Middle frontal gyrus (tissue), 1 donor: Measurements from ENCODE around the gene HOXD8.

Experiments
- DNase-seq: peaks from one replicate; pipeline ENCODE4 v3.0.0-alpha.2; 2015; ENCODE audit warnings: low spot score; ENCODE audit errors: extremely low spot score

Gene HOXD8

DNA sequence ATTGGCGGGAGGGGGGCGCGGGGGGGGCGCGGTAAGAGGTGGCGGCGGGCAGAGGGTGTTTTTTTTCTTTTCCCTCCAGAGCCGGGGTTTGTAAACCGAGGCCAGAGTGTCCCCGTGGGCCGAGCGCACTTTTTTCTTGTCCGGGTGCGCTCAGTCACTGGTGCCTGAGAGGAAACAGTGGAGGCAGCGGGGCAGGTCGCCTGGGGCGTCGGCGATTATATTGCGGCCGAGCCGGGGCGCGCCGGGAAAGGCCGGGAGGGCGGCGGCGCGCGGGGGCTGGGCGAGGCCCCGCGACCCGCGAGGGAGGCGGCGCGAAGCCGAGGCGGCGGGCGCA is 275 bp downstream of the HOXD8 start:
- DNase-seq = no peak

DNA sequence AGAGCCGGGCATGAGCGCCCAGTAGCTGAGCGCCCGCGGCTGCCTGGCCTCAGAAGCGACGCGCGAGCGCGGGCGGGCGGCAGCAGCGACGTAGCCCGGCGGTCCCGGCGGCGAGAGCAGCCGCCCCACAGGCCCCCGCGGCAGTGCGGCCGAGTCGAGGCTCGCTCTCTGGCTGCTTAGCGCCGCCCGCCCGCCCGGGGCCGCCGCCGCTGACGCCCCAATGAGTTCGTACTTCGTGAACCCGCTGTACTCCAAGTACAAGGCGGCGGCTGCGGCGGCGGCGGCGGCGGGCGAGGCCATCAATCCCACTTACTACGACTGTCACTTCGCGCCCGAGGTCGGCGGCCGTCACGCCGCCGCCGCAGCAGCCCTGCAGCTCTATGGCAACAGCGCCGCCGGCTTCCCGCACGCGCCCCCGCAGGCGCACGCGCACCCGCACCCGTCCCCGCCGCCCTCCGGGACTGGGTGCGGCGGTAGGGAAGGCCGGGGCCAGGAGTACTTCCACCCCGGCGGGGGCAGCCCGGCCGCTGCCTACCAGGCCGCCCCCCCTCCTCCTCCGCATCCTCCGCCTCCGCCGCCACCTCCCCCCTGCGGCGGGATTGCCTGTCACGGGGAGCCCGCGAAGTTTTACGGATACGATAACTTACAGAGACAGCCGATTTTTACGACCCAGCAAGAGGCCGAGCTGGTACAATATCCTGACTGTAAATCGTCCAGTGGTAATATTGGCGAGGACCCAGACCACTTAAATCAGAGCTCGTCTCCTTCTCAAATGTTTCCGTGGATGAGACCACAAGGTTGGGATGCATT is 847 bp downstream of the HOXD8 start:
- DNase-seq = no peak

DNA sequence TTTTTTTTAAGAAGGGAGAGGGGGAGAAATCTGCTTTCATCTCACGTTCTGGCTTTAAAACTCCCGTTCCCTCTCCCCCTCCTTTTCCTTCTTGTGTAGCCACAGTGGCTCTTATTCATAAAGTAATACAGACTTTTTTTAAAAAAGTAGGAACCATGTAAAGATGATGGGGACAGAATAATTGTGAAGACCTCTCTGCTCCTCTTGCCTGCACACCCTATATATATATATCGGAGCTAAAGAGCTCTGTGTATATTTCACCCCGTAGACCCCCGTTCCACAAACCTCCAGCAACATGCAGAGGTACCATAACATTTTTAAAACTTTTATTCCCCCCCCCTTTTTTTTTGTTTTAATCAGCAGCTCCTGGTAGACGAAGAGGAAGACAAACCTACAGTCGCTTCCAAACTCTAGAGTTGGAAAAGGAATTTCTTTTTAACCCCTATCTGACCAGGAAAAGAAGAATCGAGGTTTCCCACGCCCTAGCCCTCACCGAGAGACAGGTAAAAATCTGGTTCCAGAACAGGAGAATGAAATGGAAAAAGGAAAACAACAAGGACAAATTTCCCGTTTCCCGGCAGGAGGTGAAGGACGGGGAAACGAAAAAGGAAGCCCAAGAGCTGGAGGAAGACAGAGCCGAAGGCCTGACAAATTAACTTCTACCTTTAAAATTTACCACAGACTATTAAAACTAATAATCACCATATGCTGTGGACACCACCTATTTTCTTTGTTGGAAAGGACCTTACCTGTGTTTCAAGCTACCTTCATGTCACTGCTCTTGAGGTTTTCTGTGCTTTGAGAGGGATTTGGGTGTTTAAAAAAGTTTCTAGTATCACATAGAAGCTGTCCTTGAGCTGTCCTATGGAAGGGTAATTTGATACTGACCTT is 1.7 kb downstream of the HOXD8 start:
- no peak for DNase-seq

DNA sequence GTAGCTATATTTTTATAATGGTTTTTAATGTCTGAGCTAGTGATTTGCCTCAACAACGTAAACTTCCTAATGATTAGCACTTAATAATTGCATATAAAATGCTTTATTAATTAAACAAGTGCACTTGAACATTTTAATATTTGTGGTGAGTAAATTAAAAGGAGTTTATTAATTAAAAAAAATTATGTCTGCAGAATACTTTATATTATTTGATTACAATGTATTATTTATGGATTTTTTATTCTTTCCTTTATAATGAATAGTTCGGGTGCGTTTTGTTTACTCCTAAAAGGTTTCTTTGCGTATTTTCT is 2.3 kb downstream of the HOXD8 start:
- no peak for DNase-seq

DNA sequence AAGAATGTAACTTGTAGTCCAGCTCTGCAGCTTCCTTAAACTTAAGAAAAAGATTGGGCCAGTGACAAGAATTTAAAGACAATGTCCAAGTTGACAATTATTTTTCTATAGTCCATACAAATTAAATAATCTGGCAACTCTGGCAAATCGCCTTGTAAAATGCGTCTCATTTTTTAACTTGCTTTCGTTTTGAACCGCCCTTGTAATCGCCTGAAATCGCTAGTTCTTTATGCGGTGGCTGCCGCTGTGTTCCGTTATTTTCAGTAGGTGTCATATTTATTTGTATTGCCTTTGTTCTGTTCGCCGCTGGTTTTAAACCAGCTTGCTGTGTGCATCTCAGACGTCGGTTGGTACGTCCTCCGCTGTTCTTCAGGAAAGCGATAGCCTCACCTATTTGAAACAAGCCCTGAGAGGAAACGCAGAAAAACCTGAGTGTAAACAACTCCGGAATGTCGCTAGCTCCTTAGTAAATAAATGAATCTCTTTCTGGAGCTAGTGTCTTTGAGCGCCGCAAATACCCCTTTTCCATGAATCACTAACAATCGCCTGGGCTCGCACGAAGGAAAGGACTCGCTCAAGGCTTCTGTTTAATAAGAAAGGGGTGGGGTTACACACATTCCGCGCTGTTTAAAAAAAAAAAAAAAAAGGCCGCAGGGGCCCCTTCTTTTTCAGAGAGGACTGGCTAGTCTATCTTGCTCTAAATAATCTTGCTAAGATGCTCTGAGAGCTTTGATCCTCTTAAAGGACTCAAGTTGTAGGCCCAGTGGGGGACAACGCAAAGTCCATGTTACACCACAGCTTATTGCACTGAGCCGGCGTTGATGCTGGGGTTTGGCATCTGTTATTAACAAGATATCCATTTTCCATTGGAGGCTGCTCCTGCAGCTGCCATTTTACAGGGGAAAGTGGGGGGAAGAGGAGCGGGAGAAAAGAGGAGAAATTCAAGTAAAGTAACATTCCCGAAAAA is 3.0 kb downstream of the HOXD8 start:
- DNase-seq = no peak

DNA sequence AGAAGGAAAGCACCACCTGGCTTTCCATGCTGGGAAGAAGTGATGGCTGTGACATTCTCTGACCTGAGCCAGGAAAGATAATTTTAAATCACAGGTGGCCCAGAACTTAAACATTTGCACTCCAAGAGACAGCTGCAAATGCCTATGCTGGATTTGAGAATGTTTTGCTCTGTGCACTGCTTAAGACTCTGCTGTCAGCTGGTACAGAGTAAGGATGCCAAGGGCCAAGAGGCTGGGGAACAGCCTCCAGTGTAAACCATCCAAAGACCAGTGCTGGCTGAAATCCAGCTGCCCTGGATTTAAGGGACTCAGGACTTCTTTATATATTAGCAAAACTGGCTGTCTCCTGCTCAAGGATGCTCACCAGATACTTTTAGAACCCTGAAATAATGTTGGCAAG is 3.9 kb downstream of the HOXD8 start:
- no peak for DNase-seq

DNA sequence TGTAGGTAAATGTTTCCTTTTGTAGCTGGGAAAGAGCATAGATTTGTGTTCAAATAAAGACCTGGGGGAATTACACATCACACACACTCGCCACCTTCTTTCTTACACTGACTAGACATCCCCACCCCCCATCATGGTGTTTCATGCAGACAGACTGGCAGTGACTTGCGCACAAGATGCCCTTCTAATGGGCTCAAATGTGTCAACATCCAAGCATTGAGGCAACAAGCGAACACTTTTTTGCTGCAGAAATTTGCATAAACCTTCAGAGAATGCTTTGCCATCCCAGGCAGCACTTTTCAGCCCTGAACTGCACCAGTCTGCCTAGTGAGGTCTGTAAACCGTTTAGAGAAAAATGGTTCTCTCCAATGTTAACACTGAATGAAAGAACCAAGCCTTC is 4.5 kb downstream of the HOXD8 start:
- DNase-seq = no peak

DNA sequence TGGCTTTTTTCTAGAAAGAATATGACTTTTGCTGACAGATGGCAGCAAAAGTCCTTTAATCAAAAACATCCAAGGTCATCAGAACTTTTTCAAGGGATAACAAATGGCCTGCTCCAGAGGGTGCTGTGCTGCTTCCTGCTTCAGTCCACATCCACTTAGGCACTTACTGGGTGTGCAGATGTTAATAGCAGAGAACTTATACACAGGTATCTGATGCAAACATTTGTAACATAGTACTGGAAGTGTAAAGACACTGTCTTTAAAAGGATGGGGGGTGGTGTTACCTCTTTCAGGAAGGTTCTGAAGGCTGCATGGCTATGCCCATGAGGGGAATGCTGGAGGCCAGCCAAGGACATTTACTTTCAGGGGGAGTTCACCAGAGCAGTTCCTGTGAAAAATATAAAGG is 5.5 kb downstream of the HOXD8 start:
- DNase-seq = no peak

DNA sequence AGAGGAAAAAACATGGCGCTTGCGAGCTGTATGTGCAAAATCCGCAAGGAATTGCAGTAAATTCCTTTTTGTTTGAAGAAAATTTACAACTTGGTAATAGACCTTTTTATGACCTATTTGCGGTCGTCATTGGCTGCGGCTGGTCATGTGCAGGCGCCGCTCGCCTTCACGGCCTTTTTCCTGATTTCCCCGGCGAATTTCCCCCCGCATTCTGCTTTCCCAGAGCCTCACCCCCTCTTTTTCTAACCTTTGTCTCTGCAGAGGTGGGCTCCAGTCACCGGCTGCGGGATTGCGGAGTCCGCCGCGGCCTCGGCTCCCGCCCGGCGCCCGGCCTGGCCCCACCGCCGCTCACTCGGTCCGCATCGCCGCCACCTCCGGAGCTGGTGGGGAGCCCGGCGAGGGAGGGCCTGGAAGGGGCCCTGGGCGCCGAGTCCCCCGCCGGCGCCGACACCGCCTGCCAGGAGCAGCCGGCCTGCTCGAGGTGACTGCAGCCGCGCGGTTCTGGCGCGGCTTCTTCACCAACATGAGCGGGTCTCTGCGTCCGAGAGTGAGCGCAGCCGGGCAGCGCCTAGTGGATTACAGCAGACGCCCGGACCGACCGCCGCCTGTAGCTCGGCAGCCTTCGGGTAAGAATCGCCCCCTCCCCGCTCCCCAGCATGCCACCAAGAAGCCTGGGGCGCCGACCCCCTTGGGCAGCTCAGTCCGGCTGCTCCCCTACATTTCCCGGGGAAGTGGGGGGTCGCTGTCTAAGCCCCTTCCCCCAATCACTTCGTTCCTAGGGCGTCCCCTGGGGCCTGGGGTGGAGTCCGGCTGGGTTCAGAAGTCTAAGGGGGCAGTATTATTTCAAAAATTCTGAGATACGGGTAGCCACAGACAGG is 7.1 kb downstream of the HOXD8 start:
- DNase-seq = no peak

DNA sequence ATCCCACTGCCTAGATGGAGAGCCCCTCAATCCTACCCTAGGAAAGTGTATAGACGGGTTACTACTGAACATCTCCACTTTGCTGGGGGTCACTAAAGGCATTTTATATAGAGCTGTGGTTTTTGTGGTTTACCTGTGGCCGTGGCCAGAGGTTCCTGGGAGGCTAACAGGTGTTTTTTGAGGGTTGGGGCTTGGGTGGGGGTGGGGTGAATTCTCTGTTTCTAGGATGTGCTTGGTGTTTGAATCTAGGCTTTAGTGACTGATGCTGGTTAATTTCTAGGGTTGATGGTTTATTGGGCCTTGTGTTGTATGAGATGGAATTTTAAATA is 7.7 kb downstream of the HOXD8 start:
- no peak for DNase-seq

DNA sequence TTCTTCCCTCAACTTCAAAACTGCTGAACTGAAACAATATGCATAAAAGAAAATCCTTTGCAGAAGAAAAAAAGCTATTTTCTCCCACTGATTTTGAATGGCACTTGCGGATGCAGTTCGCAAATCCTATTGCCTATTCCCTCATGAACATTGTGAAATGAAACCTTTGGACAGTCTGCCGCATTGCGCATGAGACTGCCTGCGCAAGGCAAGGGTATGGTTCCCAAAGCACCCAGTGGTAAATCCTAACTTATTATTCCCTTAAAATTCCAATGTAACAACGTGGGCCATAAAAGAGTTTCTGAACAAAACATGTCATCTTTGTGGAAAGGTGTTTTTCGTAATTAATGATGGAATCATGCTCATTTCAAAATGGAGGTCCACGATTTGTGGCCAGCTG is 8.4 kb downstream of the HOXD8 start:
- DNase-seq = no peak

DNA sequence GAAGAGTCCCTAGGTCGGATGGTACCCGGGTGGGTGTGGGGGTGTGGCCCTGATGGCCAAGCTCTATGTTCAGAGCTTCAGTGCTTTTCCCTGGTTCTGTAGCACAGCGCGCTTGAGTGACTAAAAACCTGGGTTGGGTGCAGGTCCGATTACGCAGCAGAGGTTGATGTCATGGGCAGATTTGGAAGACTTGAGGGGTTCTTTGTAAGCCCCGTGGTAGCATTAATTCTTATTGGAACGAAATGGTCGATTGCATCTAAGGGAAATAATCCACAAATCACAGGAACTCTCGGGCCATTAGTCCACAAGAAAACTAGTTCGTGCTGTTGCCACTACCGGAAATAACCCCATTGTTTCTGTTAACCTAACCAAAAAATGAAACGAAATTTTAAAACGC is 9.0 kb downstream of the HOXD8 start:
- DNase-seq = no peak

DNA sequence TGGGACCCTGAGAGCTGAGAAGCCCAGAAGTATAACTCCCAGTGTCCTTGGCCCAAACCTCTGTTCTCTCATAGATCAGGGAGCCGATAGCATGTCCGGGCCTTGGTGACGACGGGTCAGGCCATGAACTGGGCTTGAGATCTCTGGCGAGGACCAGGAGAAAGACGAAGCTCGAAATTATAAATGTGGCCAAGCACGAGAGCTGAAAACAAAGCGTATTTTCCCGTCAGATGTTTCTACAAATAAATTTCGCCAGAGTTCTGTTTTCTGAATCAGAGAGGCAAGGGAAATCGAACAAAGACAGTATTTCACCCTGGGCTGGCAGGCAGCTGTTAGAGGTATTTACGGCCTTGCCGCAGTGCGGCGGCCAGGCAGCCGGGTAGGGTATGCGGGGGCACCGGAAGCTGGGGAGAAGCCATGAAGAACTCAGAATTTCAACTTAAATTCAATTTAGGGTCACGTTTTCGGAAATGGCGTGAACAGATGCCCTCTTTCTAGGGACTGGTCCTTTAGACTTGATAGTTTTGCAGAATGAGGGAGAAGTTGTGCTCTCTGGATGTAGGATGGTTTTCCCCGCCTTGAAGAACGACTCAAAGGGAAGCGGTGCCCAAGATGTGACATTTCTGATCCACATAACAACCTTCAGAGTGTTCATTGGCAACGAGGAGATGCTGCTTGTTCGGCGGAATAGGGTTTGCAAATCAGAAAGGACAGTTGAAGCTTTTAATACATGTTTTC is 9.6 kb downstream of the HOXD8 start:
- DNase-seq = no peak

DNA sequence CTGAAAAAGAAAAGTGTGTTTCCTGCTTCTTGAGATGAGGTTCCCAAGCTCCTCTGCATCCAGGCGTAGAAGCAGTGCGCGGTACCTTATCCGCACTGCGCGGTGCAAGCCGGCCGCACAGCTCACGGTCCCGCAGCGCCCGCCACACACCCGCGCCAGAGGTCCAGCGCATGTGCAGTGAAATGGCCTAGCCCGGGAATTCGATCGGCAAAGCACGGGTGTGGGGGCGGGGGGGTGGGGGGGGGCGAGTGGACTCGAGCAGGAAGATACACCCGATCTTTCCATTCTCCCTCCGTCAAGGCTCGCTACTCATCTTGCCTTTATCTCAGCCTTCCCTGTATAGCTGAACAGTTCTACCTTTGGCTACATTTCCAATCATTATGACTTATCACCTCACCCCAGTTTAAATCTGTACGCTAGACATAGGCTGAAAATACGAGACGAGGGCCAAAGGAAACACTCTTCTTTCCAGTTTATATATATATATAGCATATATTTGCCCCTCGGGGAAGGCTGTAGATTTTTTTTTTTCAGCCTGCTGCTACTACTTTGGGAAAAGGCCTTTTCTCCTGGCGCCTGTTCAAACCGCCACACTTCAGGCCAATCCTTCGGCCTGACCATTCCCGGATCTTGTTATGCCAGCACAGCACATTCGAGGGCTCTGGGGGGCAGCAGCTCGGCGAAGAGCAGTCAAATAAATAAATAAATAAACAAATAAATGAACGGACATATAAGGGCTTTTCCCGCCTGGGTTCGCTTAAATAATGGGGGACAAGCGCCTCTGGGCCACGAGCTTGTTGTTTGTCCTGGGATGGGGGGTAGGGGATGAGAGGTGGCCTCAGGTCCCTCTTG is 10.4 kb downstream of the HOXD8 start:
- no peak for DNase-seq

DNA sequence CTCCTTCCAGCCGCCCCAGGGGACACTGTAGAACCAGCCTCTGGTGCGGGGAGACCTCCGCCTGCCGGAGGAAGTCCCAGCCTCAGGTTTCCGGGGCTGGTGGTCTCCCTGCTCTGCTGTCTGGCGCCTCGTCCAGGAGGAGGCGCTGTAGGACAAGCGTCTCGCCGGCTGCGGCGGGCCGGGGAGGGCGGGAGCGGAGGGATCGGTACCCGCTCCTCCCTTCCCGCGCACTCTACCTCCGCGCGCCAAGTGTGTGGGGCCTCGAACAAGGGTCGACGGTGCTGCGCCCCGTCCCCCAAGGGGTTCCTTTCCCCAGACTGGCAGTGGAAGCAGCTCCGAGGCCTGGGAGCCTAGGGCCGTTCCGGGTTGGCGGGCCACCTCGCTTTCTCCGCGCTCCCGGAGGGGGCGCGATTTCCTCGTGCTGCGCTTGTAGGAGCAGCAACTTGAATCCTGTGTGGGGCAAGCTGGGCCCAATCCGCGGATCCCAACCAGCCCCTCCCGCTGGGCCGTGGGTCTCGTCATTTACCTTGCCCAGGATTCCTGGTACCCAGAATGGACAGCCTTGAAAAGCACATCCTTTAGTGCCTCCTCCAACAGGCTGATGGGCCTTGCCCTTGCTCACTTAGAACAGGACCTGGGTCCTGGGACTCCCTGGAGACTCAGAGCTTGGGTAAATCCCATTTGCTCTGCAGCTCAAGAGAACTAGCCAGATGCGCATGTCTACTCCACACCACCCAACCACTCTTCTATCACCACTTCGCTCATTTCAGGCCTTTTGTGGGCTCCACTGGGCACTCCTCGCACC is 11.2 kb downstream of the HOXD8 start:
- DNase-seq = peak; percentile 47

DNA sequence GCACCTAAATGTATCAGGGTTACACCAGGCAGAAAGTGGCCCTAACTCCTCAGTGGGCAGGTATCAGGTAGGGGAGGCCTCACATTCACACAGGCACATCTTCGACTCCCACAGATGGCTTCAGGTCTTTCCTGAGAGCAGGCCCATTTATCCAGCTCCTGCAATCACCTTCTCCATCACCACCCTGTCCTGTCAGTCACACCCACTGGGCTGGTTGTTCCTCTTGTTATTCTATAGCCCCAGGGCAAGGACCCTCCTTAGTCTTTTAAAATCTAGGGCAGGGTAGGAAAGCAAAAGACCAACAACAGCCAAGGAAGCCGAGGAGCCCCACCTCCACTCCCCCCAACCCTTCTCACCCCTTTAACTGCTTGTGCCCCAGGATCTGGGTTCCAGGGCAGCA is 12.8 kb downstream of the HOXD8 start:
- DNase-seq = no peak

DNA sequence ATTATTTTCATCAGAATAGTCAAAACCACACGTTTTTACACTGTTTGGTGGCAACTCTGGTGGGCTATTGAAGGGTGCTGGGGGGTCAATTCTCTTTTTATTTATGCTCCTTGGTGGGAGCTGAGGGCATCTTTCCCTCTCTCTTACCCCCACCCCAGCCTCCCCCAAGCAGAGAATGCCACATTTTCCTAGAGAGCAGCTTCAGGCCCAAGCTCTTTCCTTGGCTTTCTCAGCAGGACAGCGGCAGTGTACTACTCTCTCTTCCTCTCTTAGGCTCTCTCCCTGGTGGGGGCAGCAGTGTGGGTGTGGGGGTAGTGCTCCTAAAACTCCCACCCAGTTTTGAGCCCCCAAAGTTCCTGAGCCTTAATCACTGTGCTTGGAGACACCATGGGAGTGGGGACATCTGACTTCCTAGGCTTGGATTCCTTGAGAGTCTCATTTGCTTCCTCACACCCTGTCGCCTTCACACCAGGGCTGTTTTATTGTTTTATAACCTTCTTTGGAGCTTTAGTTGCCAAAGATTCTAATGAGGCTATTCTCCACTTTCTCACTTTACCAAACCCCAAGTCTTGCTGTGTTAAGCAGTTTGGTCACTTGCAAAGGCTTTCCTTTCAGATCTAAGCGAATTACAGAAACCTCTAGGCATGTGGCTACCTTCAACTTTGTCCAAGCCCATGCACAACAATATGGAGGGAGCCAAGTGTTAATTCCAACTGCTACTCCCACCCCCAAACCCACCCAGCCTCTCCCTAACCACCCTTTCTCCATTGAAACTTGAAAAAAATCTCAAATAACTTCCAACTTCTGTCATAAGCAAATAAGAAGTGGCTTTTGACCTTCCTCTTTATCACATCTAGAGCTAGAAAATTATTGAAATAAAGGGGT is 15.8 kb downstream of the HOXD8 start:
- DNase-seq = no peak

DNA sequence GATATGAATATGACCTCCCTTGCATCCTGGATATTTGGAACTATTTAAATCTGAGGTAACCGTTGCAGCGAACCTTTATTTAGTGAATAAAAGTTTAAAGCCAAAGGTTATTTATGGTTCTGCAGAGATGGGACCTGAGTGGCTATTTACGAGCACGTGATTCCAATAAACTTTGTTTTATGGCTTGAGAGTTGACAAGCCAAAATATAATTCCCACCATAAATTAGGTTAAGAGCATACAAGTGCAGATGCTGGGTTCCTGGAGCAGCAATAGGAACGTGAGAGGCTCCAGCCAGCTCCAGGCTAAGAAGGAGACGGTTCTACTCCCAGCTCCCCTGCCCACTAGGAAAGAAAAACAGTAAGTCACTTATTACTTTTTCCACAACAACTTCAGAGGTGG is 16.6 kb downstream of the HOXD8 start:
- no peak for DNase-seq
